HG03097 (cell line): ENCODE measurements around the gene NPHP3.
"Not testable (repeated sequence)": the region's sequence is repeated elsewhere in the genome, so short reads cannot be mapped to it uniquely, and the experiment has no call there.

Experiments
- ATAC-seq: cut with Tn5 transposase; IDR thresholded peaks from one replicate; pipeline ENCODE4 v1.9.1; 2021; ENCODE audit not compliant: unreplicated experiment, low FRiP score

The NPHP3 gene

DNA sequence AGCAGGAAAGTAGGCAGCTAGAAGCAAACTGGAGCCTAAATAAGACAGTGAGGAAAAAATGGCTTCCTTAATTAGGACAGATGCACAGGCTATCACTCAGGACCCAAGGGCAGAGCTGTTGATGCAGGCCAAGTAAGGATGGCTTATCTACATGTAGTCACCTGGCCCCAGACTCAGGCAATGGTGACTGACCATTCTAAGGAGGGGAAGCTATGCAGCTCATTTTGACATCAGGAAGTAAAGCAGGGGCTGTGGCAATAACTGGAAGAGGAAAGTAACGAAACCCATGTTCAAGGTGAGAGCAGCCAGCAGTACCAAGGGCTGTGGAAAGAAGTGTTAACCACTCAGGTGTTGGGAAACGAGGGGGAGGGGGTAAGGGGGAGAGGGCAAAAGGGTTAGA is 78.8 kb downstream of the NPHP3 start:
- ATAC-seq, result no peak

DNA sequence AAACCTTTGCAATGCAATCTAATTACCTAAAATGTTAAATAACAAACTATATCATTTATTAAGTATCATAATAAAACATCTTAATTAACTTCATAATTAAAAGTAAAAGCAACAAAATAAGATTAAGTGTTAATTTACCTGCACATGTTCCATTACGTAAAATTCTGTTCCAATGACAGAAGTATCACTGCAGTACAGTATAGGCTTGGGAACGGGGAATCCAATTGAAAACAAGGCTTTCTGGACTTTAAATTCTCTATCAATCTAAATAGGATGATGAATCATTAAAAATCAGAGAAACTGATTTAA is 79.7 kb downstream of the NPHP3 start:
- ATAC-seq, result no peak

DNA sequence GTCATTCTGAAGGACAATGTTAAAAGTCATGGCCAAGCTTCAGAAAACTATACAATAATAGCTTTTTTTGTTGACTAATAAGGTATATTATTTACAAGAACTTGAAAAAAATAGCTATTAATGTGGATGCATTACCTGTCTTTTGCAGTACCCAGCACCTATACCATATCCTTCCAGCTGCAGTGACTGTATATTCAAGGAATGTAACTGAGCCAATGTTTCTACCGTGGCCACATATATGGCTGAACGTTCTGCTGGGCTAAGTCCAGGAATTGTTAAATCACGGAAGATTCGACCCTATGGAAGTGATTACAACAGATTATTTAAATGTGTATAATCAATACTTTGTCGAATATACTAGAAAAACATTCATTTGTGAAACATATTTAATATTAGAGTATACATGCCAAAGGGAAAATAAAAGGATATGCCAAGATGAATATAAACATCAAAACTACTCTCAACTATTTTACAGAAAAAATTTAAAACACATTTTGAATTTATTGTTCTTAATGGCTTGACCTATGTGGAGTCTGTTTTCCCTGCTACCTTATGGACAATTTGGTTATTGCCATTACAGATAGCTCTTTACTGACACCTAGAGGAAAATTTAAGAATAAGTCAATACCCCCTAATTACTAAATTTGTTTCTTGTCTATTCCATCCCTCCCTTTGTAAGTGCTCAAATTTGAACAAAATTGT is 80.2 kb downstream of the NPHP3 start:
- ATAC-seq, result no peak

DNA sequence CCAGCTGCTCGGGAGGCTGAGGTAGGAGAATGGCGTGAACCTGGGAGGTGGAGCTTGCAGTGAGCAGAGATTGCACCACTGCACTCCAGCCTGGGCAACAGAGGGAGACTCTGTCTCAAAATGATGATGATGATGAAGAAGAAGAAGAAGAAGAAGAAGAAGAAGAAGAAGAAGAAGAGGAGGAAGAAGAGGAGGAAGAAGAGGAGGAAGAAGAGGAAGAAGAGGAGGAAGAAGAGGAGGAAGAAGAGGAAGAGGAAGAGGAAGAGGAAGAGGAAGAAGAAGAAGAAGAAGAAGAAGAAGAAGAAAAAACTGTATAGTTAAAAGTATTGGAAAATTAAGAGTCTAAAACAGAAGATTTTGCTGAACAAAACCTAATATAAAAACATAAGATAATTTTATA is 80.8 kb downstream of the NPHP3 start:
- not testable (repeated sequence) for ATAC-seq

DNA sequence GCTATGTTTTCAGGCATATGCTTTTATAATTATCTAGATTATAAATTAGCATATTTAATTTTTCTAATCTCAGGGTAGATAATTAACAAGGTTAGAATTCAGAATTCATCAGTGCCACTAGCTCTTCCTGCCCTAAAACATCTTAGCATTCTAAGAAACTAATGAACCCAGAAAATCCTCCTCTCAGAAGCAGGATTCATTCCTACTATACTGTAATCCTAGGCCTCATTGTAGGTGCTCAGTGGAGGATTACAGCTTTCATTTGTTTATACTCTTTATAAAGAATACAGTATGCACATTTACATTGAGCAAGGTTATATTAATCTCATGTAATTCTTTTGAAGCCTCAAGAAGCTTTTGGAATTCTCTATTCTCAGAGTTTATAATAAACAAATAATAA is 83.5 kb downstream of the NPHP3 start:
- no peak for ATAC-seq

- ATAC-seq, result no peak
These were observed 84.6 kb downstream of the NPHP3 start for GRCh38 chr3:132637590-132637989.

DNA sequence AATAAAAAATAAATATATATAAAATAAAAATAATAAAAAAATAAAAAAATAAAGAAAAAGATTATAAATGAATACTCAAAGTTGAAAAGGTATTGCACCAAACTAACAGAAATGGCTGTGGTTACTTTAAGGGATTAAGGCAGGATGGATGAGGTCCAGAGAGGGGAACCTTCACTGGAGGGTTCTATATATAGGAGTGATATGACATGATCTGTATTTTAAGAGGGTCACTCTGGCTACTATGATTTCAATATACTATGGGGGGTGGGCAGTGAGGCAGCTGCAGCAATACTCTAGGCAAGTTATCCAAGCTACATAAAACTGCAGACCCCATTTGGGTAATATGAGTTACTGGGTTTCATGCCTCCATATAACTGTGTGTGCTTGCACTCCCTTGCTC is 87.2 kb downstream of the NPHP3 start:
- ATAC-seq, result no peak
